Measurements from ENCODE around the gene APOL2. TPM values are rescaled to one million over a fixed set of nuclear protein-coding genes. Genes with fewer than 3 reads are reported as not detected.
"Not testable (repeated sequence)": the region's sequence is repeated elsewhere in the genome, so short reads cannot be mapped to it uniquely, and the experiment has no call there.

APOL2 gene
- total RNA-seq, 1 donor from 2014 or later = 7.1 TPM

- no peak for DNase-seq (ENCODE audit: low read depth)
- FAIRE-seq = no peak
- no peak overlapping the region for H3K4me3 ChIP-seq (ENCODE audit: low read depth, low read length)
- H3K36me3 ChIP-seq (ENCODE audit: control insufficient read depth, insufficient read depth, low read length) = no peaks in the 10 kb centered on the region
- H3K27me3 ChIP-seq (ENCODE audit: control insufficient read depth, insufficient read depth, low read length) = peaks cover 2% of the 10 kb centered on the region
- no peak for TF ChIP-seq CTCF (IDR thresholded peaks at IDR 0.05; ENCODE audit: insufficient read depth, low read length, severe bottlenecking)
These were observed 48.1 kb downstream of the APOL2 start for GRCh38 chr22:36191106-36191836.

GRCh38 chr22:36187862-36188261 lies 51.5 kb downstream of the APOL2 start:
- H3K27me3 ChIP-seq (ENCODE audit: control insufficient read depth, insufficient read depth, low read length); DNase-seq (ENCODE audit: low read depth); H3K36me3 ChIP-seq (ENCODE audit: control insufficient read depth, insufficient read depth, low read length); FAIRE-seq; H3K4me3 ChIP-seq (ENCODE audit: low read depth, low read length): not testable (repeated sequence)

- no peaks in the 10 kb centered on the region for H3K36me3 ChIP-seq (ENCODE audit: control insufficient read depth, insufficient read depth, low read length)
- peaks cover 2% of the 10 kb centered on the region for H3K27me3 ChIP-seq (ENCODE audit: control insufficient read depth, insufficient read depth, low read length)
- peak; percentile 55 for FAIRE-seq
- no peak for DNase-seq (ENCODE audit: low read depth)
- TF ChIP-seq CTCF (IDR thresholded peaks at IDR 0.05; ENCODE audit: insufficient read depth, low read length, severe bottlenecking) = no peak
- H3K4me3 ChIP-seq (ENCODE audit: low read depth, low read length) = no peak overlapping the region
These were observed 53.3 kb downstream of the APOL2 start for GRCh38 chr22:36185828-36186624.

GRCh38 chr22:36184433-36185025 lies 54.8 kb downstream of the APOL2 start:
- no peaks in the 10 kb centered on the region for H3K36me3 ChIP-seq (ENCODE audit: control insufficient read depth, insufficient read depth, low read length)
- H3K27me3 ChIP-seq (ENCODE audit: control insufficient read depth, insufficient read depth, low read length) = peaks cover 4% of the 10 kb centered on the region
- DNase-seq (ENCODE audit: low read depth) (no peak), FAIRE-seq (peak; percentile 50)
- H3K4me3 ChIP-seq (ENCODE audit: low read depth, low read length) = no peak overlapping the region
- no peak for TF ChIP-seq CTCF (IDR thresholded peaks at IDR 0.05; ENCODE audit: insufficient read depth, low read length, severe bottlenecking)

GRCh38 chr22:36183446-36183845 lies 55.9 kb downstream of the APOL2 start:
- Histone ChIP-seq H3K36me3 (ENCODE audit: control insufficient read depth, insufficient read depth, low read length) (no peaks in the 10 kb centered on the region), H3K4me3 (ENCODE audit: low read depth, low read length) (no peak overlapping the region), H3K27me3 (ENCODE audit: control insufficient read depth, insufficient read depth, low read length) (peaks cover 4% of the 10 kb centered on the region)
- no peak for TF ChIP-seq CTCF (IDR thresholded peaks at IDR 0.05; ENCODE audit: insufficient read depth, low read length, severe bottlenecking)
- FAIRE-seq (no peak), DNase-seq (ENCODE audit: low read depth) (no peak)

- H3K27me3 ChIP-seq (ENCODE audit: control insufficient read depth, insufficient read depth, low read length) = peaks cover 2% of the 10 kb centered on the region
- no peak for FAIRE-seq
- DNase-seq (ENCODE audit: low read depth) = no peak
- TF ChIP-seq CTCF (IDR thresholded peaks at IDR 0.05; ENCODE audit: insufficient read depth, low read length, severe bottlenecking) = no peak
- H3K36me3 ChIP-seq (ENCODE audit: control insufficient read depth, insufficient read depth, low read length) = no peaks in the 10 kb centered on the region
- no peak overlapping the region for H3K4me3 ChIP-seq (ENCODE audit: low read depth, low read length)
These were observed 56.5 kb downstream of the APOL2 start for GRCh38 chr22:36182857-36183256.

Data from bronchial epithelial cell (primary cell).